Ovary (tissue), 9 donors: ENCODE measurements around the gene B3GALNT2. TPM values are rescaled to one million over a fixed set of nuclear protein-coding genes. Genes with fewer than 3 reads are reported as not detected.

Source experiments
- DNase-seq, 5 donors: peaks; one replicate each; pipeline ENCODE4 v3.0.0-alpha.2; 2019 to 2020
- H3K27ac ChIP-seq, 2 donors: fragments of 200-600 bp; one replicate each; pipeline versions ENCODE4 v1.5.1 to v1.8.0; 2019 to 2022
- H3K27me3 ChIP-seq: fragments of 200-600 bp; one replicate; pipeline ENCODE4 v1.8.0; 2022
- H3K36me3 ChIP-seq: fragments of 200-600 bp; sonication (generic); one replicate; pipeline ENCODE4 v1.5.1; 2019
- H3K4me1 ChIP-seq: one replicate; pipeline ENCODE4 v1.8.1; 2013; ENCODE audit warnings: mild to moderate bottlenecking, moderate library complexity; ENCODE audit not compliant: insufficient read depth
- H3K4me3 ChIP-seq: fragments of 200-600 bp; sonication (generic); one replicate; pipeline ENCODE4 v1.5.1; 2017
- H3K9me3 ChIP-seq, 2 donors: fragments of 200-600 bp in 1 of 2; sonication (generic) in 1 of 2; one replicate each; pipeline versions ENCODE4 v1.5.1 to v1.8.1; 2013 to 2019; ENCODE audit warnings: mild to moderate bottlenecking in 1 of 2, moderate library complexity in 1 of 2
- CTCF ChIP-seq, 3 donors: fragments of 450-650 bp in 2 of 3; fragments of 200-600 bp in 1 of 3; IDR thresholded peaks; one replicate each; pipeline versions ENCODE4 v1.5.1 to v1.8.0; 2016 to 2022; ENCODE audit warnings: antibody characterized with exemption in 3 of 3, mild to moderate bottlenecking in 1 of 3
- EP300 ChIP-seq: sonication (generic); formaldehyde crosslinking; IDR thresholded peaks from one replicate; pipeline ENCODE4 v1.6.1; 2017; ENCODE audit warnings: antibody characterized with exemption
- POLR2A ChIP-seq: fragments of 450-650 bp; IDR thresholded peaks from one replicate; pipeline ENCODE4 v1.6.1; 2017; ENCODE audit warnings: antibody characterized with exemption, mild to moderate bottlenecking, moderate library complexity
- WGBS, 3 donors: extraction: QIAGEN DNeasy Blood & Tissue Kit in 1 of 3; methylation state at CpG; one replicate each; pipeline versions ENCODE4 v1.1.5 to v1.1.7; 2013 to 2017; 5-methylcytosine and 5-hydroxymethylcytosine counted together
- intact Hi-C, 4 donors: fragments of 100-400 bp; cut with DNase I; formaldehyde crosslinking; loops; one replicate each; pipeline versions ENCODE4 v1.11.0 to v1.15.1; 2022 to 2023
- polyA plus RNA-seq, 2 donors: library from polyadenylated mRNA; stranded (reverse); fragments of 200-250 nt in 1 of 2; fragments of 350-450 nt in 1 of 2; fragmentation: Illumina TruSeq in 1 of 2; extraction: RNeasy Lipid Tissue Mini Kit (QIAGEN cat#74804) in 1 of 2; gene quantifications; one replicate each; pipeline ENCODE4 v1.2.3, GENCODE V29; 2013 to 2014
- total RNA-seq, 7 donors: library from RNA; depleted of rRNA in 2 of 7; stranded (reverse); fragments of >200 nt in 2 of 7; fragmentation: NEBNext Ultra II Directional in 3 of 7; extraction: Animal tissue kit (Norgen Biotek cat#: 25700) in 3 of 7; gene quantifications; one replicate each; pipeline versions ENCODE4 v1.1.0 to v1.2.4, GENCODE V29; 2016 to 2023
- donor health status: DM: no; HTN: no; CAD: no; lungs with moderate emphysema.
- donor health status: DM: no; HTN: no; CAD: no.
- donor health status: Bipolar disorder and iron deficiency.
- donor health status: DM: yes; HTN: yes; CAD: no.
- donor health status: DM: no; HTN: no; CAD: no.
- donor health status: DM: yes; HTN: yes; CAD: no.

B3GALNT2 gene
- total and polyA plus RNA-seq, 9 donors = 6.2 to 21.5 (median 18.0) TPM

- Histone ChIP-seq H3K4me3 (no peak overlapping the region), H3K9me3 (no peaks in the 10 kb centered on the region), H3K27me3 (no peaks in the 10 kb centered on the region), H3K4me1 (no peaks in the 10 kb centered on the region), H3K27ac (no peak overlapping the region), H3K36me3 (no peaks in the 10 kb centered on the region)
- WGBS, 3 donors = 26 to 42% (median 30%) methylated on average over 4 of the region's 4 CpGs
- DNase-seq = no peak
- TF ChIP-seq CTCF (IDR thresholded peaks at IDR 0.05) (no peak), EP300 (no peak), POLR2A (no peak)
- intact Hi-C loops = no loop called here
Observed at GRCh38 chr1:235525314-235525713, 21.1 kb upstream of the B3GALNT2 start.

- no peaks in the 10 kb centered on the region for H3K9me3 ChIP-seq
- no peaks in the 10 kb centered on the region for H3K27me3 ChIP-seq
- H3K4me1 ChIP-seq = no peaks in the 10 kb centered on the region
- no peak for TF ChIP-seq POLR2A
- no peak for TF ChIP-seq CTCF (IDR thresholded peaks at IDR 0.05)
- no peak for TF ChIP-seq EP300
- WGBS, 3 donors = 83 to 89% (median 85%) methylated on average over 6 of the region's 6 CpGs
- H3K27ac ChIP-seq = no peak overlapping the region
- intact Hi-C loops = loop anchor here in 3 of 4 donors (5.0 to 10.0 kb wide), 3 partner anchors 265 to 448 kb away; no protein-coding TSS in a partner anchor
- H3K36me3 ChIP-seq = no peaks in the 10 kb centered on the region
- DNase-seq = no peak
- no peak overlapping the region for H3K4me3 ChIP-seq
Observed at GRCh38 chr1:235516862-235517446, 12.7 kb upstream of the B3GALNT2 start.

- H3K4me3 ChIP-seq = no peak overlapping the region
- WGBS, 3 donors = 92 to 98% (median 92%) methylated on average over 5 of the region's 5 CpGs
- no peak overlapping the region for H3K27ac ChIP-seq
- TF ChIP-seq POLR2A (no peak), EP300 (no peak), CTCF (IDR thresholded peaks at IDR 0.05) (no peak)
- H3K9me3 ChIP-seq = no peaks in the 10 kb centered on the region
- H3K4me1 ChIP-seq = no peaks in the 10 kb centered on the region
- intact Hi-C loops = loop anchor here in 3 of 4 donors (5.0 to 10.0 kb wide), 3 partner anchors 266 to 449 kb away; no protein-coding TSS in a partner anchor
- no peak for DNase-seq
- no peaks in the 10 kb centered on the region for H3K36me3 ChIP-seq
- H3K27me3 ChIP-seq = no peaks in the 10 kb centered on the region
Observed at GRCh38 chr1:235515844-235516512, 11.7 kb upstream of the B3GALNT2 start.

GRCh38 chr1:235513495-235514366 lies 9.5 kb upstream of the B3GALNT2 start:
- DNase-seq = peak in 1 of 5 donors; percentile 33
- no peaks in the 10 kb centered on the region for H3K4me1 ChIP-seq
- H3K36me3 ChIP-seq = no peaks in the 10 kb centered on the region
- TF ChIP-seq POLR2A (no peak), CTCF (IDR thresholded peaks at IDR 0.05) (peak; percentile 73 to 87 (median 84)), EP300 (no peak)
- no peaks in the 10 kb centered on the region for H3K27me3 ChIP-seq
- intact Hi-C loops = loop anchor here in 2 of 4 donors (10.0 kb wide), 2 partner anchors 271 to 451 kb away; no protein-coding TSS in a partner anchor
- H3K4me3 ChIP-seq = no peak overlapping the region
- WGBS, 3 donors = 36 to 39% (median 36%) methylated on average over 8 of the region's 8 CpGs
- H3K9me3 ChIP-seq = no peaks in the 10 kb centered on the region
- no peak overlapping the region for H3K27ac ChIP-seq
